CD4-positive, alpha-beta T cell treated with Interferon gamma for 1 hour (primary cell): Measurements from ENCODE around the gene CATSPERZ.
"Not testable (repeated sequence)": the region's sequence is repeated elsewhere in the genome, so short reads cannot be mapped to it uniquely, and the experiment has no call there.

Source experiments
- DNase-seq: peaks from one replicate; pipeline ENCODE4 v3.0.0-alpha.2; 2020

CATSPERZ gene

GRCh38 chr11:64321026-64321425 lies 20.9 kb downstream of the CATSPERZ start:
- no peak for DNase-seq

GRCh38 chr11:64321533-64321932 lies 21.4 kb downstream of the CATSPERZ start:
- no peak for DNase-seq

GRCh38 chr11:64322925-64323260 lies 22.7 kb downstream of the CATSPERZ start:
- DNase-seq: no peak

- DNase-seq: no peak
Observed at GRCh38 chr11:64323373-64323772, 23.2 kb downstream of the CATSPERZ start.

GRCh38 chr11:64323984-64324383 lies 23.8 kb downstream of the CATSPERZ start:
- not testable (repeated sequence) for DNase-seq

- DNase-seq: no peak
Observed at GRCh38 chr11:64324692-64325469, 24.7 kb downstream of the CATSPERZ start.

GRCh38 chr11:64327375-64327774 lies 27.2 kb downstream of the CATSPERZ start:
- no peak for DNase-seq

- no peak for DNase-seq
Observed at GRCh38 chr11:64327993-64328392, 27.8 kb downstream of the CATSPERZ start.

- DNase-seq: no peak
Observed at GRCh38 chr11:64330888-64331287, 30.7 kb downstream of the CATSPERZ start.

GRCh38 chr11:64331569-64332371 lies 31.6 kb downstream of the CATSPERZ start:
- peak; percentile 81 for DNase-seq

- DNase-seq: no peak
Observed at GRCh38 chr11:64333556-64333955, 33.4 kb downstream of the CATSPERZ start.

- DNase-seq: peak; percentile 67
Observed at GRCh38 chr11:64334764-64335735, 34.9 kb downstream of the CATSPERZ start.

GRCh38 chr11:64337538-64338249 lies 37.5 kb downstream of the CATSPERZ start:
- no peak for DNase-seq

GRCh38 chr11:64338716-64339115 lies 38.6 kb downstream of the CATSPERZ start:
- no peak for DNase-seq

- no peak for DNase-seq
Observed at GRCh38 chr11:64339286-64339685, 39.1 kb downstream of the CATSPERZ start.

GRCh38 chr11:64339754-64340408 lies 39.7 kb downstream of the CATSPERZ start, which contains the start of gene CCDC88B:
Gene CCDC88B (plus strand): TSS chr11:64340204. CDS start chr11:64340267, 63 bp downstream.
- DNase-seq: peak; percentile 94

- peak; percentile 76 for DNase-seq
Observed at GRCh38 chr11:64340671-64341335, 40.6 kb downstream of the CATSPERZ start.

GRCh38 chr11:64341429-64341828 lies 41.3 kb downstream of the CATSPERZ start:
- no peak for DNase-seq

GRCh38 chr11:64341851-64342791 lies 42.0 kb downstream of the CATSPERZ start:
- peak; percentile 88 for DNase-seq
